Measurements from ENCODE around the gene GATB.

DNA sequence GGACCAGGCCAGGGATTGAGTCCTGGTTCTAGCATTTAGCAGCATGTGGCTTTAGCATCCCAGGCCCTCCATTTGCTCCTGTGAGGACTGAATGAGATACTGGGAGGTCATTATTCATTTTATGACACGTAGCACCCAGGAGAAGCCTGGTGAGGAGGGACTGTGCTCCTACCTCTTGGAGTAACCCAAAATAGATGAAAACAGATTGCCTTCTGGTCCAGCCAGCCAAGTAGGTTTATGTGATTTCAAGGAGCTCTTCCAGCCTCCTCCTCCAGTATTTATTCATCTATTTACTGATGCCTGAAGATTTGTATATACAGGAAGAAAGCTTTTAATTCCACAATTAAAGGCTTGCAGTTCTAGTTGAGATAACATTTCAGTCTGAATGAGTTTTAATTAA, 109.3 kb downstream of the GATB start:
- TF ChIP-seq, protein P1, sequence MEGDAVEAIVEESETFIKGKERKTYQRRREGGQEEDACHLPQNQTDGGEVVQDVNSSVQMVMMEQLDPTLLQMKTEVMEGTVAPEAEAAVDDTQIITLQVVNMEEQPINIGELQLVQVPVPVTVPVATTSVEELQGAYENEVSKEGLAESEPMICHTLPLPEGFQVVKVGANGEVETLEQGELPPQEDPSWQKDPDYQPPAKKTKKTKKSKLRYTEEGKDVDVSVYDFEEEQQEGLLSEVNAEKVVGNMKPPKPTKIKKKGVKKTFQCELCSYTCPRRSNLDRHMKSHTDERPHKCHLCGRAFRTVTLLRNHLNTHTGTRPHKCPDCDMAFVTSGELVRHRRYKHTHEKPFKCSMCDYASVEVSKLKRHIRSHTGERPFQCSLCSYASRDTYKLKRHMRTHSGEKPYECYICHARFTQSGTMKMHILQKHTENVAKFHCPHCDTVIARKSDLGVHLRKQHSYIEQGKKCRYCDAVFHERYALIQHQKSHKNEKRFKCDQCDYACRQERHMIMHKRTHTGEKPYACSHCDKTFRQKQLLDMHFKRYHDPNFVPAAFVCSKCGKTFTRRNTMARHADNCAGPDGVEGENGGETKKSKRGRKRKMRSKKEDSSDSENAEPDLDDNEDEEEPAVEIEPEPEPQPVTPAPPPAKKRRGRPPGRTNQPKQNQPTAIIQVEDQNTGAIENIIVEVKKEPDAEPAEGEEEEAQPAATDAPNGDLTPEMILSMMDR (IDR thresholded peaks at IDR 0.05 in 8 of 11, conservative IDR thresholded peaks at IDR 0.05 in 3 of 11) = no peak
- no peak for TF ChIP-seq POLR2A (IDR thresholded peaks at IDR 0.05)
